SK-N-SH (cell line): ENCODE results near the gene PRKCQ. TPM values are rescaled to one million over a fixed set of nuclear protein-coding genes. Genes with fewer than 3 reads are reported as not detected.

ENCODE experiments used
- CTCF ChIA-PET: fragments of 300-600, 350-600 bp; formaldehyde crosslinking; extraction: SDS; loops from one replicate; lab custom pipeline; 2021; lab: Yijun Ruan, JAX
- POLR2A ChIA-PET: fragments of 350-600 bp; sonication (Branson Sonifier 250); formaldehyde crosslinking; extraction: SDS; loops from one replicate; lab custom pipeline; 2020; ENCODE audit warnings: antibody characterized with exemption, inconsistent platforms; lab: Yijun Ruan, JAX
- DNase-seq: peaks from one replicate; pipeline ENCODE4 v3.0.0; 2012
- H2AFZ ChIP-seq: fragments of 200-600 bp; sonication (generic); 2 replicates; pipeline ENCODE4 v1.8.1; 2016; ENCODE audit warnings: antibody characterized with exemption, mild to moderate bottlenecking, low read depth
- H3F3A ChIP-seq: fragments of 200-600 bp; sonication (generic); replicated peaks from 2 replicates; pipeline ENCODE3; 2016; ENCODE audit warnings: antibody characterized with exemption, mild to moderate bottlenecking; ENCODE audit not compliant: insufficient read depth
- H3K27ac ChIP-seq, 2 experiments: fragments of 200-500 bp in 1 of 2; fragments of 200-600 bp in 1 of 2; sonication (Bioruptor generic) in 1 of 2; sonication (generic), shearing (Covaris generic) in 1 of 2; 2 replicates each; pipeline versions ENCODE4 v1.5.1 to v1.6.1; 2014 to 2016; ENCODE audit warnings: low read depth in 2 of 2, inconsistent platforms in 1 of 2, low read length in 1 of 2, mild to moderate bottlenecking in 1 of 2, mixed read lengths in 1 of 2
- H3K27me3 ChIP-seq: fragments of 200-600 bp; sonication (generic), shearing (Covaris generic); 2 replicates; pipeline ENCODE4 v1.6.1; 2016; ENCODE audit warnings: mixed run types; ENCODE audit not compliant: insufficient read depth
- H3K36me3 ChIP-seq, 2 experiments: fragments of 200-500 bp in 1 of 2; fragments of 200-600 bp in 1 of 2; sonication (Bioruptor generic) in 1 of 2; sonication (generic) in 1 of 2; replicated peaks in 1 of 2; 2 replicates each; pipeline versions ENCODE3 to v1.5.1; 2014 to 2016; ENCODE audit warnings: low read length in 1 of 2, mild to moderate bottlenecking in 1 of 2; ENCODE audit not compliant: insufficient read depth in 2 of 2, control insufficient read depth in 1 of 2
- H3K4me1 ChIP-seq, 2 experiments: fragments of 200-500 bp in 1 of 2; fragments of 200-600 bp in 1 of 2; sonication (Bioruptor generic) in 1 of 2; sonication (generic), shearing (Covaris generic) in 1 of 2; 2 replicates each; pipeline versions ENCODE4 v1.5.1 to v1.6.1; 2014 to 2016; ENCODE audit warnings: low read depth in 1 of 2, low read length in 1 of 2, mixed run types in 1 of 2; ENCODE audit not compliant: insufficient read depth in 2 of 2, control insufficient read depth in 1 of 2
- H3K4me2 ChIP-seq: fragments of 200-600 bp; sonication (generic), shearing (Covaris generic); 2 replicates; pipeline ENCODE4 v1.6.1; 2017; ENCODE audit warnings: mixed run types
- H3K4me3 ChIP-seq, 2 experiments: fragments of 200-500 bp in 1 of 2; fragments of 200-600 bp in 1 of 2; sonication (Bioruptor generic) in 1 of 2; sonication (generic), shearing (Covaris generic) in 1 of 2; 2 replicates each; pipeline versions ENCODE4 v1.5.1 to v1.8.1; 2014 to 2016; ENCODE audit warnings: low read depth in 2 of 2, inconsistent platforms in 1 of 2, low read length in 1 of 2, mild to moderate bottlenecking in 1 of 2, mixed read lengths in 1 of 2, moderate library complexity in 1 of 2
- H3K79me2 ChIP-seq: fragments of 200-600 bp; sonication (generic); 2 replicates; pipeline ENCODE4 v1.8.1; 2017; ENCODE audit warnings: mild to moderate bottlenecking; ENCODE audit not compliant: insufficient read depth
- H3K9ac ChIP-seq: fragments of 200-600 bp; sonication (generic); 2 replicates; pipeline ENCODE4 v1.6.1; 2017; ENCODE audit warnings: mixed run types
- H3K9me2 ChIP-seq: fragments of 200-600 bp; sonication (generic); 2 replicates; pipeline ENCODE4 v1.6.1; 2017; ENCODE audit warnings: mixed run types
- H3K9me3 ChIP-seq: fragments of 200-600 bp; sonication (generic); 2 replicates; pipeline ENCODE4 v1.6.1; 2017; ENCODE audit warnings: mixed run types, mild to moderate bottlenecking, moderate library complexity
- H4K20me1 ChIP-seq: fragments of 200-600 bp; sonication (generic); 2 replicates; pipeline ENCODE4 v1.6.1; 2017; ENCODE audit warnings: mild to moderate bottlenecking, mixed run types; ENCODE audit not compliant: insufficient read depth
- CHD2 ChIP-seq: fragments of 150-350 bp; IDR thresholded peaks from 2 replicates; pipeline ENCODE4 v1.6.1; 2018; ENCODE audit warnings: low read length; ENCODE audit not compliant: partially characterized antibody
- CTCF ChIP-seq: fragments of 200-600 bp; sonication (generic); IDR thresholded peaks from 2 replicates; pipeline ENCODE4 v1.6.1; 2017; ENCODE audit warnings: antibody characterized with exemption, mild to moderate bottlenecking, moderate library complexity
- ELF1 ChIP-seq: IDR thresholded peaks from 2 replicates; pipeline ENCODE4 v1.4.0; 2012
- FOSL2 ChIP-seq: IDR thresholded peaks from 2 replicates; pipeline ENCODE4 v1.4.0; 2012; ENCODE audit warnings: low read depth, mild to moderate bottlenecking, moderate library complexity, borderline replicate concordance
- FOXJ3 ChIP-seq: sonication (generic); formaldehyde crosslinking; IDR thresholded peaks from 2 replicates; pipeline ENCODE4 v1.5.1; 2020; ENCODE audit warnings: mild to moderate bottlenecking, missing genetic modification reagents
- GATA2 ChIP-seq: sonication (generic); formaldehyde crosslinking; IDR thresholded peaks from 2 replicates; pipeline ENCODE4 v1.5.0; 2020; ENCODE audit warnings: mild to moderate bottlenecking, missing genetic modification reagents
- MAX ChIP-seq: IDR thresholded peaks from 2 replicates; pipeline ENCODE4 v1.4.0; 2012; ENCODE audit warnings: low read depth
- MEF2A ChIP-seq: IDR thresholded peaks from 2 replicates; pipeline ENCODE4 v1.4.0; 2012; ENCODE audit warnings: low read depth, borderline replicate concordance
- MXI1 ChIP-seq: IDR thresholded peaks from 2 replicates; pipeline ENCODE4 v1.6.1; 2012; ENCODE audit warnings: mild to moderate bottlenecking, low read depth, low read length, improper control_type of control experiment
- NFIC ChIP-seq: IDR thresholded peaks from 2 replicates; pipeline ENCODE4 v1.4.0; 2012; ENCODE audit warnings: borderline replicate concordance
- PBX3 ChIP-seq: IDR thresholded peaks from 2 replicates; pipeline ENCODE4; 2012
- POLR2AphosphoS5 ChIP-seq: IDR thresholded peaks from 2 replicates; pipeline ENCODE4 v1.6.1; 2012; ENCODE audit warnings: low read depth, low read length
- RAD21 ChIP-seq: IDR thresholded peaks from 2 replicates; pipeline ENCODE4 v1.6.1; 2012; ENCODE audit warnings: mild to moderate bottlenecking, low read length
- RCOR1 ChIP-seq: fragments of 150-350 bp; IDR thresholded peaks from 2 replicates; pipeline ENCODE4 v1.6.1; 2017; ENCODE audit warnings: antibody characterized with exemption, low read length
- REST ChIP-seq: IDR thresholded peaks from 2 replicates; pipeline ENCODE4 v1.6.1; 2012; ENCODE audit warnings: mild to moderate bottlenecking, low read depth, low read length, moderate library complexity
- RXRA ChIP-seq: IDR thresholded peaks from 2 replicates; pipeline ENCODE4 v1.4.0; 2012; ENCODE audit warnings: low read depth, mild to moderate bottlenecking, borderline replicate concordance
- SIN3A ChIP-seq: IDR thresholded peaks from 2 replicates; pipeline ENCODE4 v1.6.1; 2012; ENCODE audit warnings: low read depth, mild to moderate bottlenecking, low read length, moderate library complexity, borderline replicate concordance
- SMC3 ChIP-seq: IDR thresholded peaks from 2 replicates; pipeline ENCODE4 v1.6.1; 2012; ENCODE audit warnings: low read depth, low read length, improper control_type of control experiment
- TCF12 ChIP-seq: IDR thresholded peaks from 2 replicates; pipeline ENCODE4 v1.4.0; 2012
- TEAD4 ChIP-seq: IDR thresholded peaks from 2 replicates; pipeline ENCODE4 v1.4.0; 2012; ENCODE audit warnings: mild to moderate bottlenecking, borderline replicate concordance; ENCODE audit not compliant: insufficient read depth
- USF1 ChIP-seq: IDR thresholded peaks from 2 replicates; pipeline ENCODE4 v1.4.0; 2012; ENCODE audit warnings: low read depth, borderline replicate concordance
- YY1 ChIP-seq: IDR thresholded peaks from 2 replicates; pipeline ENCODE4 v1.4.0; 2012; ENCODE audit warnings: low read depth, mild to moderate bottlenecking
- ZBTB33 ChIP-seq: IDR thresholded peaks from 2 replicates; pipeline ENCODE4 v1.4.0; 2012; ENCODE audit warnings: low read depth, borderline replicate concordance
- WGBS: methylation state at CpG from one replicate; pipeline ENCODE4 v1.1.6; 2017; ENCODE audit warnings: low lambda C conversion rate; 5-methylcytosine and 5-hydroxymethylcytosine counted together
- polyA plus RNA-seq, 3 experiments: library from polyadenylated mRNA; depleted of rRNA; stranded (reverse); fragments of >200 nt; gene quantifications; 2 replicates each; pipeline ENCODE4 v1.2.3, GENCODE V29; 2012

Gene PRKCQ
- polyA plus RNA-seq, 1 of the 3 experiments (the other 2 are of a cell fraction) = 0.18 TPM

- no peak overlapping the region for H2AFZ ChIP-seq
- no peaks in the 10 kb centered on the region for H3K79me2 ChIP-seq
- WGBS = 13% methylated on average over 18 of the region's 18 CpGs
- no peaks in the 10 kb centered on the region for H3K36me3 ChIP-seq
- peak overlapping the region; percentile 56; the same call in 1 of the 2 replicates for H3K9ac ChIP-seq
- peaks cover 0 to 7% of the 10 kb centered on the region in 2 experiments; a peak in 1 of 4 replicates for H3K4me1 ChIP-seq
- H3K9me2 ChIP-seq = no peaks in the 10 kb centered on the region
- peaks cover 7% of the 10 kb centered on the region for H3F3A ChIP-seq
- peak overlapping the region; percentile 62 for H3K4me2 ChIP-seq
- no peaks in the 10 kb centered on the region for H4K20me1 ChIP-seq
- ChIA-PET POLR2A (interaction anchor here (0.6 to 2.7 kb wide), 2 partner anchors 200 to 294 kb away, joined by 3 to 29 read pairs; partner anchors contain the start of gene PFKFB3), CTCF (interaction anchor here (0.6 to 4.5 kb wide), 83 partner anchors 9 to 710 kb away, joined by 3 to 159 read pairs (median 4); partner anchors contain the start of genes PFKFB3 and RBM17)
- H3K4me3 ChIP-seq = peak overlapping the region; percentile 36 to 40; a peak in 3 of 4 replicates
- peak; percentile 82 for DNase-seq
- H3K27me3 ChIP-seq = no peaks in the 10 kb centered on the region
- H3K27ac ChIP-seq = peak overlapping the region; percentile 23 to 78; a peak in 3 of 4 replicates
- H3K9me3 ChIP-seq = no peaks in the 10 kb centered on the region
- TF ChIP-seq USF1 = no peak
- TF ChIP-seq MAX = no peak; the same call in 1 of the 2 replicates
- no peak for TF ChIP-seq SIN3A
- TF ChIP-seq TCF12 = no peak
- TF ChIP-seq MEF2A = no peak
- no peak for TF ChIP-seq FOXJ3
- no peak for TF ChIP-seq CHD2
- peak; percentile 25; the same call in 1 of the 2 replicates for TF ChIP-seq FOSL2
- TF ChIP-seq CTCF = peak; percentile 91
- peak; percentile 23; the same call in 1 of the 2 replicates for TF ChIP-seq NFIC
- no peak for TF ChIP-seq YY1
- no peak for TF ChIP-seq GATA2 (CRISPR knock-in tag)
- TF ChIP-seq RCOR1 = 0 out of 2 replicates have a peak, but pooled peaks have one; percentile 25
- TF ChIP-seq ZBTB33 = no peak
- TF ChIP-seq TEAD4 = no peak
- no peak for TF ChIP-seq ELF1
- TF ChIP-seq PBX3 = no peak
- TF ChIP-seq RXRA = no peak
- TF ChIP-seq REST = no peak
- TF ChIP-seq POLR2AphosphoS5 = no peak
- TF ChIP-seq MXI1 = peak; percentile 32; the same call in 1 of the 2 replicates
- peak; percentile 90 for TF ChIP-seq SMC3
- peak; percentile 93 for TF ChIP-seq RAD21
Measured at GRCh38 chr10:6401558-6402348, 178.3 kb downstream of the PRKCQ start.
